ENCODE results near the gene LHX1.

- no peak for TF ChIP-seq EP300 (conservative IDR thresholded peaks at IDR 0.05; ENCODE audit: poor library complexity, severe bottlenecking)
- TF ChIP-seq CTCF (IDR thresholded peaks at IDR 0.05; ENCODE audit: poor library complexity, severe bottlenecking): no peak
- TF ChIP-seq MXI1 (conservative IDR thresholded peaks at IDR 0.05; ENCODE audit: poor library complexity, severe bottlenecking): no peak
- no peak for TF ChIP-seq EZH2 (IDR thresholded peaks at IDR 0.05; ENCODE audit: borderline replicate concordance, insufficient read depth, low read length, poor library complexity, severe bottlenecking)
- TF ChIP-seq SMC3 (conservative IDR thresholded peaks at IDR 0.05; ENCODE audit: poor library complexity): no peak
- TF ChIP-seq RAD21 (conservative IDR thresholded peaks at IDR 0.05): no peak
- no peak for TF ChIP-seq TAF1 (IDR thresholded peaks at IDR 0.05; ENCODE audit: low read depth)
- TF ChIP-seq POLR2AphosphoS5 (IDR thresholded peaks at IDR 0.05): no peak
Observed at GRCh38 chr17:36926701-36927100, 10.6 kb upstream of the LHX1 start.
